OCI-LY1 (cell line): ENCODE measurements around the gene PTPRS.
"Not testable (repeated sequence)": the region's sequence is repeated elsewhere in the genome, so short reads cannot be mapped to it uniquely, and the experiment has no call there.

Experiments
- H2AFZ ChIP-seq: fragments of 200-600 bp; sonication (generic), shearing (Covaris generic); 2 replicates; pipeline ENCODE4 v1.6.0; 2014; ENCODE audit warnings: antibody characterized with exemption, mild to moderate bottlenecking, low read length
- H3F3A ChIP-seq: fragments of 200-600 bp; sonication (generic), shearing (Covaris generic); 2 replicates; pipeline ENCODE4 v1.6.0; 2014; ENCODE audit warnings: mild to moderate bottlenecking, antibody characterized with exemption, low read length, moderate library complexity; ENCODE audit not compliant: insufficient read depth
- H3K27ac ChIP-seq: fragments of 200-600 bp; sonication (generic); 2 replicates; pipeline ENCODE4 v1.5.1; 2014; ENCODE audit warnings: low read length, mixed run types, mild to moderate bottlenecking, low read depth; ENCODE audit not compliant: poor library complexity, severe bottlenecking
- H3K27me3 ChIP-seq: fragments of 200-600 bp; sonication (generic); 2 replicates; pipeline ENCODE4 v1.6.0; 2014; ENCODE audit warnings: antibody characterized with exemption, mild to moderate bottlenecking, low read length, moderate library complexity; ENCODE audit not compliant: insufficient read depth
- H3K36me3 ChIP-seq: fragments of 200-600 bp; sonication (generic); 2 replicates; pipeline ENCODE4 v1.6.1; 2014; ENCODE audit warnings: mild to moderate bottlenecking, antibody characterized with exemption, low read length, moderate library complexity, mixed read lengths; ENCODE audit not compliant: insufficient read depth
- H3K4me1 ChIP-seq: fragments of 200-600 bp; sonication (generic); 2 replicates; pipeline ENCODE4 v1.5.1; 2014; ENCODE audit warnings: mild to moderate bottlenecking, low read length, moderate library complexity; ENCODE audit not compliant: insufficient read depth, severe bottlenecking
- H3K4me2 ChIP-seq: fragments of 200-600 bp; sonication (generic), shearing (Covaris generic); 2 replicates; pipeline ENCODE4 v1.6.1; 2014; ENCODE audit warnings: low read length
- H3K4me3 ChIP-seq: fragments of 200-600 bp; sonication (generic); 2 replicates; pipeline ENCODE4 v1.5.1; 2014; ENCODE audit warnings: low read length, low read depth, mild to moderate bottlenecking, mixed read lengths; ENCODE audit not compliant: poor library complexity, severe bottlenecking
- H3K79me2 ChIP-seq: fragments of 200-600 bp; shearing (Covaris generic); 2 replicates; pipeline ENCODE4 v1.6.1; 2016; ENCODE audit warnings: mixed run types, low read length, mixed read lengths; ENCODE audit not compliant: insufficient read depth
- H3K9ac ChIP-seq: fragments of 200-600 bp; sonication (generic), shearing (Covaris generic); 2 replicates; pipeline ENCODE4 v1.6.1; 2014; ENCODE audit warnings: mild to moderate bottlenecking, low read length, mixed read lengths
- H3K9me2 ChIP-seq: fragments of 200-600 bp; sonication (generic), shearing (Covaris generic); 2 replicates; pipeline ENCODE4 v1.6.1; 2014; ENCODE audit warnings: low read depth, mild to moderate bottlenecking, low read length, mixed read lengths
- H3K9me3 ChIP-seq: fragments of 200-600 bp; shearing (Covaris generic); 2 replicates; pipeline ENCODE4 v1.6.1; 2014; ENCODE audit warnings: low read length, mixed read lengths
- H4K20me1 ChIP-seq: fragments of 200-600 bp; sonication (generic), shearing (Covaris generic); 2 replicates; pipeline ENCODE4 v1.6.0; 2016; ENCODE audit warnings: mild to moderate bottlenecking, low read length; ENCODE audit not compliant: insufficient read depth
- CTCF ChIP-seq: fragments of 200-600 bp; sonication (generic), shearing (Covaris generic); IDR thresholded peaks from 2 replicates; pipeline ENCODE4 v1.5.1; 2017; ENCODE audit warnings: mild to moderate bottlenecking, antibody characterized with exemption, low read length, moderate library complexity, mixed read lengths
- EZH2 ChIP-seq: fragments of 200-600 bp; sonication (generic), shearing (Covaris generic); IDR thresholded peaks from 2 replicates; pipeline ENCODE4 v1.8.0; 2017; ENCODE audit warnings: borderline replicate concordance, mixed run types, mild to moderate bottlenecking, antibody characterized with exemption, low read length, moderate library complexity, mixed read lengths

PTPRS gene

GRCh38 chr19:5386841-5387240 is 46.2 kb upstream of the PTPRS start:
- H3K27me3 ChIP-seq: no peaks in the 10 kb centered on the region
- no peak overlapping the region for H3K9ac ChIP-seq
- no peak for TF ChIP-seq EZH2
- no peak for TF ChIP-seq CTCF
- no peaks in the 10 kb centered on the region for H3K36me3 ChIP-seq
- H3K4me2 ChIP-seq: no peak overlapping the region
- H3K27ac ChIP-seq: no peak overlapping the region
- H3K79me2 ChIP-seq: no peaks in the 10 kb centered on the region
- no peaks in the 10 kb centered on the region for H3F3A ChIP-seq
- H4K20me1 ChIP-seq: no peaks in the 10 kb centered on the region
- H3K4me3 ChIP-seq: no peak overlapping the region
- H2AFZ ChIP-seq: no peak overlapping the region
- H3K4me1 ChIP-seq: no peaks in the 10 kb centered on the region
- no peaks in the 10 kb centered on the region for H3K9me2 ChIP-seq
- H3K9me3 ChIP-seq: no peaks in the 10 kb centered on the region; the same call in 1 of the 2 replicates

- H4K20me1 ChIP-seq, H3K4me3 ChIP-seq, H3K36me3 ChIP-seq, H3K9me3 ChIP-seq, H3K9me2 ChIP-seq, H3K27me3 ChIP-seq, H3K79me2 ChIP-seq, H3K4me2 ChIP-seq, H3F3A ChIP-seq, H3K9ac ChIP-seq, H3K27ac ChIP-seq, H3K4me1 ChIP-seq, H2AFZ ChIP-seq: not testable (repeated sequence)
These were observed 40.6 kb upstream of the PTPRS start for GRCh38 chr19:5381197-5381596.

DNA sequence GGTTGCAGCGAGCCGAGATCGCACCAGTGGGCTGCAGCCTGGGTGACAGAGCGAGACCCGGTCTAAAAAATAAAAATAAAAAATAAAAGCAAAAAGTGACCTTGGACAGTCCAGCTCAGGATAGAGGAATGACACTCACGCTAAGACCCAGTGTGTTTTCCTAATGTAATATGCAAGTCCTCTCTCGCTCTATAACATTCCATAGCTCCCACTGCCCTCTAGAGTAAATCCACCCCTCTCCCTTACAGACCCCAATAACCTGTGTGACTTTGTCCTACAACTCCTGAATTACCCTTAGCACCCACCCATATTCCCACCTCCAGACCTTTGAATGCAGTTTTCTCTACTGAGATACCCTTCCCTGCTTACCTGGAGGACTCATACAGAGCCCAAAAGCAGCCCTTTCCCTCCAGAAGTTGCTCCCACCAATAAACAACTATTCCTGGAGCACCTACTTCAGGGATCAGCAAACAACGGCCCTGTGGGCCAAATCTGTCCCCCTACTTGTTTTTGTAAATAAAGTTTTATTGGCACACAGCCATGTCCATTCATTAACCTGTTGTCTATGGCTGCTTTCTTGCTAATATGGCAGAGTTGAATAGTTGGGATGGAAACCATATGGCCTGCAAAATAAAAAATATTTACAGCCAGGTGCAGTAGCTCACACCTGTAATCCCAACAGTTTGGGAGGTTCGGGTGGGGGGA is 39.8 kb upstream of the PTPRS start:
- Histone ChIP-seq H3K27me3 (no peaks in the 10 kb centered on the region), H3K9me2 (no peaks in the 10 kb centered on the region), H3K9me3 (peaks cover 3% of the 10 kb centered on the region; the same call in 1 of the 2 replicates), H3F3A (no peaks in the 10 kb centered on the region), H4K20me1 (no peaks in the 10 kb centered on the region), H3K4me1 (no peaks in the 10 kb centered on the region), H2AFZ (no peak overlapping the region), H3K4me3 (no peak overlapping the region), H3K4me2 (no peak overlapping the region), H3K79me2 (no peaks in the 10 kb centered on the region), H3K9ac (no peak overlapping the region), H3K36me3 (no peaks in the 10 kb centered on the region), H3K27ac (no peak overlapping the region)
- TF ChIP-seq EZH2 (no peak), CTCF (no peak)

DNA sequence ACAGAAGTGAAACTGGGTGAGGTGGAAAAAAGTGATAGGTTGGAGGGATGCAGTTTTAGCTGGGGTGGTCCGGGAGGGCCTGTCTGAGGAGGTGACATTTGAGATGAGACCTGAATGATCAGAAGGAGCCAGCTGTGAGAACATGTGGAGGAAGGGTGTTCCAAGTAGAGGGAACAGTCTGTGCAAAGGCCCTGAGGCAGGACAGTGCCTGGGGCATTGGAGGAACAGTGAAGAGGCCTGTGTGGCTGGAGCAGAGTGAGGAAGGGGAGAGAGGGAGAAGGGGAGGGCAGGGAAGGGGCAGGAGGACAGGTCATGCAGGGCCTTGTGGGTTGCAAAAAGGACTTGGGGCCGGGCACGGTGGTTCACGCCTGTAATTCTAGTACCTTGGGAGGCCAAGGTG is 36.3 kb upstream of the PTPRS start:
- Histone ChIP-seq H2AFZ (no peak overlapping the region), H3K9me2 (no peaks in the 10 kb centered on the region), H4K20me1 (no peaks in the 10 kb centered on the region), H3K79me2 (no peaks in the 10 kb centered on the region), H3K9me3 (peaks cover 3% of the 10 kb centered on the region; the same call in 1 of the 2 replicates), H3K4me3 (no peak overlapping the region), H3K9ac (no peak overlapping the region), H3K27ac (no peak overlapping the region), H3K4me2 (no peak overlapping the region), H3K36me3 (no peaks in the 10 kb centered on the region), H3K4me1 (no peaks in the 10 kb centered on the region), H3K27me3 (no peaks in the 10 kb centered on the region), H3F3A (no peaks in the 10 kb centered on the region)
- TF ChIP-seq EZH2 (no peak), CTCF (no peak)
